Stimulated activated CD8-positive, alpha-beta memory T cell treated with anti-CD3 and anti-CD28 coated beads, Interleukin-4, amount 100 ng/mL, for 48 hours (primary cell): Measurements from ENCODE around the gene PLXNA2.

Experiments
- DNase-seq: peaks from one replicate; pipeline ENCODE4 v3.0.0-alpha.2; 2020

The PLXNA2 gene

DNA sequence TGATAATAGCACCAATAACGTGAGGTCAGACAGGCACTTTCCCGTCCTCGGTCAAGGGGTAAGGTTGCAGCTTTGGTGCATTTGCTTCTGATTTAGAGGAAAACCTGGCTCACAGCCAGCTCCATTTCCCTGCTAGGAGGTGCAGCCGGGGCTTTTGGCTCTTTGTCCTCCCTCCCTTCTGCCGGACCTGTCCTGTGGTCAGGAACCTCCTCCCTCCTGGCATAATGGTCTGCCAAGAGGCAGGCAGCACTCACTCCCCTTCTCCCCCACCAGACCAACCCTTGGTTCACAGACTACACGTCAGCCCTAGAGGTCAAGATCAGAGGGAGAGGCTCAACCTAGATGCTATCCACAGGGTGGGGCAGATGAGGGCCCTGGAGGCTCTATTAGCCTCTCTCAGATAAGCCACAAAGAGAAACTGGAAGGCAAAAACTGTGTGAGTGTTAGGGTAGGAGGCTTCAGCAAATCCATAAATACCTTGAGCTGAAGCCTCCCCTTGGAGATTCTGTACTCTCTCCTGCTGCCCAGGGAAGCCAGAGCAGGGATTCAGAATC is 64.8 kb downstream of the PLXNA2 start:
- DNase-seq = no peak

DNA sequence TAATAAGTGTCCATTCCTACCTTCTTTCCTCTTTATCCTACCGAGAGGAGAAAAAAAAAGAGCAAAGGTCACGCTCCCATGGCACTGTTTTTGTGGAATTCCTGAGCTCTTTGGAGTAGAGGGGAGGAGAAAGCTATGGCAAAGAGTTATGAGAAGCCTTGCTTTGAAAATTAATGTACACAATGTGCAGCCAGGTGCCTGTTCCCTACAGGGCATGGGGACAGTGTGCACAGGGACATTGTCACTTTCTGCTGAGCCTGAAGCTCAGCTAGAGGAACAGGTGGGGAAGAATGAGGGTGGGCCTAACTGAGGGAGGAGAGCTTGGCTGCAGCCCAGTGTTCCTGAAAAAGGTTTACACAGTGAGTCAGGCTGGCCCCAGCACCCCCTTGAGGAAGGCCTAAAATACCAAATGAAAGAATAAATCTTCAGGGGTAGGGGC is 66.1 kb downstream of the PLXNA2 start:
- DNase-seq = no peak

DNA sequence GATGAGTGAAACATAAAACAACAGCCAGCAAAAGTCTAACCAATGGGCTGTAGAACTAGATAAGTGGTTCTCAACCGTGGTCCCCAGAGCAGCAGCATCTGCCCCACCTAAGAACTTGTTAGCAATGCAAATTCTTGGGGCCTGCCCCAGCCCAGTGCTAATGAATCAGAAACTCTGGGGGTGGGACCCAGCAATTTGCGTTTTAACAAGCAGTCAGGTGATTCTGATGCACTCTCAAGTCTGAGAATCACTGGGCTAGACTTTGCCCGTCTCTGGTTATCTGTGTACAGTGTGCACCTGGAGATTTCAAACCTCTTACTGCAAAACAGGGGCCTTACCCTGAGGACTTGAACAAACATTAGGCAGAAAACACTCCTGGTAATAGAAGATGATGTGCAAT is 66.5 kb downstream of the PLXNA2 start:
- DNase-seq = no peak

DNA sequence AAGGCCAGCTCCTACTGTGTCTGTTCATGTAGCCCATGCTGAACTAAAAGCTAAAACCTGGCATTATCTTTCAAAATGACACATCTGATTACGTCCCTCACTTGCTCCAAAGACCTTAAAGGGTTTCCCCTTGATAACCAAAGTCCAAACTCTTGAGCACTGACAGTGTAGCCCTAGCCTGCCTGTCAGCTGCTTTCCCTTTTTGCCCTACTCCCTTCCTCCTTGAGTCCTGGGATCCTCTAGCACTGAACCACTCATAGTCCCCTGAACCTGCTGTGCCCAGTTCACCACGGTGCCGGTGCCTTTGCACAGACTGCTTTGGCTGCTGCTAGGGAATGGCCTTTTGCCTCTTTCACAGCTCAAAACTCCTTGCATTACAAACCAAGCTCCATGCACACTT is 67.5 kb downstream of the PLXNA2 start:
- DNase-seq = no peak

DNA sequence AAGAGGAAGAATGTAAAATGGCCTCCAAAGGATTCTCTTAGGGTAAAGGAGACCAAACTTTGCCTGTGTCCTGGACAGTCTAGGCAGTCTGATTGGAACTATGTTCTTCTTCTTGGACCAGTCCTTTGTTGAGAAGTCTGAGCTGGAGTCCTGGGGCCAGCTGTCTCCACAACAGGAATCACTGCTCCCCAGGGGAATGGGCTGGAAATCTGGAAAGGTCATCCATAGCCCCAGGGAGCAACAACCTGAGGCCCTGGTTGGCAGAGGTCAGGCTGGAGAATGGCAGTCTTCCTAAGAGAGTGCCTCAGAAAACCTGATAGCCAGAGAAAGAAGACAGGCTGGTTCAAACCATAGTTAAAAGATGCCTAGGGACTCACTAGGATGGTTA is 68.7 kb downstream of the PLXNA2 start:
- DNase-seq = no peak

DNA sequence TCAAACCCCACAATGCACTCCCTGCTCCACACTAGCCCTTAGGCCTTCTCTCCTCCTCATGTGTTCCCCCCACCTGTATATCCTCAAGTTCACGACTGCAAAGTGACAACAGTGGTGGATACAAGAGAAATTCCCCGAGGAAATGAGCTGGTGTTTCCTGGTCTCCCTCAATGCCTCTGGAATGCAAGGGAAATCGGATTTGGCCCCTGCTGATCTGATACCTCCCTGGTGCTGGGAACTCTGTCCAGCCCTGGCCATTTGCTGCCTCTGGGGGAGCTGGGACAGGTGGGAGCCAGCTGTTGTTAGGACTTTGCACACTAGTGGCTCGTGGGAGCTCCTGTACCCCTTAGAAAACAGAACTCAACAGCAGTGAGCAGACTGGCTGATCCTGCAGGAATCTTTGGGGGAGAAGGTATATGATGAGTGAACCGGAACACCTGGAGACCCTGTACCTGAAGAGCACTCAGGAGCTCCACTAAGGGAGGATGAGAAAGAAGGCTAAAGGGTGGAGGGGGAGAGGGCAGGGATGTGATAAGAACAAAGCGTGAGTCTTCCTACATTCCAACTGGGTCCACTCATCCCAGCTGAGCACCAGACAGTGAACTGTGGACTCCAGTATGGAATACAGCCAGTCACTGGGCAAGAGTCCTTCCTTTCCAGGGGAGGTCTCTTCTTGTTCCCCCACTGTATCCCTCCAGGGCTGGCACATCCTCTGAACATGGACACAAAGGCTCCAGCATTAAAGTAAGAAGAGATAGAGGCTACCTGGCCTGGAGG is 69.3 kb downstream of the PLXNA2 start:
- DNase-seq = no peak

DNA sequence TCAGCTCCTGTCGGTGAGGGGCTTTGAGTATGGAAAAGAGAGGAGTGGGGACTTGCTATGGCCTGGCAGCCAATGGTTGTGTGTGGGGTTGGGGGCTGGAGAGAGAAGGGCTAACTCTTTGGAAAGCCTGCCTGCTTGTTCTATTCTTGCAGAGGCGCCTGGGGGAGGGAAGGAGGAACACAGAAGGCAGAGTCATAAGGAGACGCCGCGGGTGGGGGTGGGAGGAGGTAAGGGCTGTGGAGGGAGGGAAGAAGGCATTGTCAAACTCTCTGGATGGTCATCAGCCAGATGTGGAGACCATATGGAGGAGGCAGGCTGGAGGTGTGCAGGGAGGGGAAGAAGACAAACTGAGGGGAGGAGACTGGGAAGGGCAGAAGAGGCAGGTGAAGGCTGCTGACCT is 70.0 kb downstream of the PLXNA2 start:
- no peak for DNase-seq

DNA sequence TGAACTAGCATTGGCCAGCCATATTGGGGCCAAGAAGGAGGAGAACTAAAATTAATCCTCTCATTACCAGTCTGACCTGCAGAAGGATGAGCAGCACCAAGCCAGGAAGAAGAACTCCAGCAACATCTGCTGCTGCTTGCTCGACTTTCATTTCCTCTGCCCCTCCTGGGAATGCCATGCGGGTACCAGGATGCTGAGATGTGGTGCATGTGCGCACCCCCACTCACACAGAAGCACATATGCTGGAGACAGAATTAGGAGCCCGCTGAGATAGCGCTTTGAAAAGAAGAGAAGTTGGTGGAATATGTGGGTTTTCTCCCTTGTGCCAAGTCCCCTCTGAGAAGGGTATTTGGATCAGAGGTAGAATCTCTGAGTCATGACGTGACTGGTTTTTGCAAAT is 70.4 kb downstream of the PLXNA2 start:
- no peak for DNase-seq

DNA sequence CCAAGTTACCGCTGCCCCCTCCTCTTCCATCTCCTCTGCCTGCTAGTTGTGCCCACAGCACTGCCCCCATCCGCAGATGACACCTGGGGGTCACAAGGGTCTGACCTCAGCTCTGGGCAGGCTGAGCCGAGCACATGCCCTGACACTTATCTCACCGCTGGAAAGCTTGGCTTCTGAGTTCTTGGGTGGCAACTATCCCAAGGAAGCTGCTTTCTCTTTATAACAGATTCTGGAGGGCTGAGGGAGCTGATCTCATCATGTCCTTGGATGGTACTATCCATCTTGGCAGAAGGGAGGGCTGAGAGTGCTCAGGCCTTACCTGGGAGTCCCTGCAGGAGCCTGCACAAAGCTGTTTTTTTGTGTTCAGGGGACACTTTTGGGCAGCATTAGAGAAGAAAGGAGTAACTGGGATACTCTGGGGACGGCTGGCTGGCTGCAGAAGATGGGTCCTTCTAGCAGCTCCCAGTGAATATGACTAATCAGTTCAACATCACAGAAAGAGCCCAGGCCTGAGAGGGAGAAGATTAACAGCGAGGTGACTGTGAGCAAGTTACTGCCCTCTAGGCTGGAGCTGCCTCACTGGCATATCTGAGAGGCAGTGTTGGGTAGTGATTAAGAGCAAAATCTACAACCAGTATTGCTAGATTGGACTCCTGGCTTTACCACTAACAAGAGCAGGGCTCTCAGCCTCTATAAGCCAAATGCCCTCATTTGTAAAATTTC is 71.6 kb downstream of the PLXNA2 start:
- DNase-seq = no peak

DNA sequence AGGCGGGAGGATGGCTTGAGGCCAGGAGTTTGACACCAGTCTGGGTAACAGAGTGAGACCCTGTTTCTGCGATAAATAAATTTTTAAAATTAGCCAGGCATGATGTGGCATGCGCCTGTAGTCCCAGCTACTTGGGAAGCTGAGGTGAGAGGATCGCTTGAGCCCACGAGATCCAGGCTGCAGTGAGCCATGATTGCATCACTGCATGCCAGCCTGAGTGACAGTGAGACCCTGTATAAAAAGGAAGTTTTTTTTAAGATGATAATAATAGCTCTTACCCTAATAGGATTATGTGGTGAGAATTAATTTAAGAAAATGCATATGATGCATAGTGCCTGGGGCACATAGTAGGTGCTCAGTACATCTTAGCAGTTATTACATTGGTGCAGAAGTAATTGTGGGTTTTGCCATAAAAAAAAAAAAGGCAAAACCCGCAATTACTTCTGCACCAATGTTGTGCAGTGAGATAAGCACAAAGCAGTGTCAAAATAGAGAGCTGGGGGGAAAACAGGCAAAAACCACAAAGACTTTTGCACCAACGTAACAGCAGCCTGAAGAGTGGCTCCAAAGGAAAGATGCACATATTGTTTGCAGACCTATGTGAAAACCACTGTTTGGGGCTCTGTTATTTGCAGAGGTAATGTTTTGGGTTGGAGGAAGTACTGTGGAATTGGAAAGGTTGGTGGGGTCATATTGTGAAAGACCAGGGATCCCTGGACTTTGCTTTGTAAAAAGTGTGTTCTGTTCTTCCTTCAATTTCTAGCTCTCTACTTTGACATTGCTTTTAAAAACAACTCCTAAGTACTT is 72.4 kb downstream of the PLXNA2 start:
- no peak for DNase-seq

DNA sequence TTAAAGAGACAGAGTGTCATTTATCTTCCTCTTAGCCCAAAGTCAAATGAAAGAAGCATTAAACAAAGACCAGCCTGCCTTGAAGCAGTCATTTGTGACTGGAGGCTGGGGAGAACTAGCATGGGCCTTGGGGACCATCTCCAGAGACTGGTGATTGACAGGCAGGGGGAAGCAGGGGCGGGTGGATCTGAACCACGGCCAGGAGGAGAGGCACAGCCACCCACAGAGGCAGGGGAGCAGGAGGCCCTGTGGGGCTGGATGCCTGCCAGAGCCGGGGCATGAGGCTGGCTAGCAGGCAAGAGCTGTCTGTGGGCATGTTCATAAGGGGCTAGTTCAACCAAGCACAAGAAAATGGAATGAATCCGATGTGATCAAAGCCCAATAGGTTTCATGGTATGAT is 73.9 kb downstream of the PLXNA2 start:
- no peak for DNase-seq

DNA sequence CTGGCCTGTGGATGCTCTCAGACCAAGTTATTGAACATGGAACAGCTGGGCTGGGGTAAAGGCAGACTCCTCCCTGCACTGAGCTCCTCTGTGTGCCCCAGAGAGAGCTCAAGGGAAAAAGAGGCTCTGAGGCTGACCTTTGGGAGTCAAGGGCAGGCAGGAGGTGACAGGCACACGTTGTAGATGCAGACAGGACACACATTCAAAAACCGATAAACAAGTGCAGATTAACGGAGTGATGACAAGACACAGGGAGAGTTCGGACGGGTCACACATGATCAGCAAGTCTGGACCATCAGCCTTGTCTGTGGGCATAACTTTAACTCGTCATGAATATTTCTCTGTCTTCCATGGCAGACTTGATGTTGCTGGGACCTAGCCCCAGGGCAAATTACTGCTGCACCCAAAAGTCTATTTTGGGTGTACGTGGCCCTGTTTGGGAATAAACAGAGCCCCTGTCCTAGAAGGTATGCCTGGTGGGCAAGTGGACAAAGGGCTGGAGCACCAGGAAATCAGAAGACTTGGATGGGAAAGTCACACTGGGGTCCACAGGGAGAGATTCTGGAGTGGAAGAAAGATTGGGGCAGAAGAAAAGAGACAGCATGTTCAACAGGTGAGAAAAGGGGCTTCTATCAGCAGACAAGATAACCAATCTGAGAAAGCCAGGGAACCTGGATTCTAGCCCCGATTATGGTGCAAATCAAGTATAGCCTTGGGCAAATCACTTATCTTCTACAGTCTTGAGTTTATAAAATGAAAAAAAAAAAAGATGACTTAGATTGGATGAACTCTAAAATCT is 74.9 kb downstream of the PLXNA2 start:
- DNase-seq = no peak

DNA sequence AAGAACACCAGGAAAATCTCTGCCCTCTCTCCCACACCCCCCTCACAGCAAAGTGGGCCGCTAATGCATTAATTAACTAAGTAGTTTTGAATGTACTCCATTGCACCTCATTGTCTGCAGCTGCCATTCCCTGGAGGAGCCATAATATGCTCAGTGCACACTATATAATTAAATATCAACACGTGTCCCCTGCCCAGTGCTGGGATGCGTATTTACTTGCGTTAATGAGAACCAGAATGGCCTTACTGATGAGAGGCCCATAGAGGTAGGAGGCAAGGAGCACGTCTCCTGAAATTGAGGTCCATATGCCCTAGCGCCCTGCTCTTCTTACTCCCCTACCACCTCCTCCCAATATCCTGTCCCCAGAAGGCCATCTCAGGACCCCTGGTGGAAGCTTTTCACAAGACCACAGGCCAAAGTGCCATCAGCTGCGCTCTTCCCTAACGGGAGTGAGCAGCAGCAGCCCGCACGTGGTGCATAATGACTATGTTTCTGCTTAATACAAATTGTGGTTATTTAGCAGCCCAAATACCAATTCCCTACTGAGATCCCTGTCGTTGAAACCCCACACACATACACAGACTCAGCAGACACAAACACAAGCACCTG is 76.8 kb downstream of the PLXNA2 start:
- DNase-seq = no peak

DNA sequence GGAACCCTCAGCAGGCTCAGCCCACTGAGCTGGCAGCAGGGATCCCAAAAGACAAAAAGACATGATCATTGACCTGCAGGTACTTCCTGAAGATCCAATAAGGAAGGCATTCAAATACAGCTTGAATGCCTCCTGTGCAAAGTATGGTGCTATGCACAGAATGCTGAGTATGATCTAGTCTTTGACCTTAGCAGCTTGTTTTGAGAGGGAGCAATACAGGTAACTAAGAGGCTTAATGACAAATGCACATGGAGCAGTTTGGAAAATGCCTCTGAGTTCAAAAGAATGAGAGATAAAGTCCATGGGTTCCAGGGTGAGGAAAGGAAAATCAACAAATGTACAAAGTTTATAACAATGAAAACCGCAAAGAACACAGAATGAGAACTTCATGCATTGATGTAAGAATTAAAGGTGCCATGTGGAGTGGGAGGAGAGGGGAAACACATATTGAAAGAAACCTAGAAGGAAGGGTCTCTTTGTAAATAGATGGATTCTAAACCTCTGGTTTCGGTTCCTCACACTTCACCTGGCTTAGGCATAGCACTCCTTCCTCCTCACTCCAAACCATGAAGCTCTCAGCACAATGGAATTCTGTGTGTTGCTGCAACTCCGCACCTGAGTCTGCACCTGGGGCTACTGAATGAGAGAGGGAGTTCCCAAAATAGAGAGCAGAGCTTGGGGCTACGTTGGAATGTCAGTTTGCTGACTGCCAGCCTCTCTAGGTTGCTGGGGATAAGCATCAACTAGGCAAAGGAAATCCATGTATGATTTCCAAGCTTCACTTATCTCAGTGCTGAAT is 77.6 kb downstream of the PLXNA2 start:
- no peak for DNase-seq

DNA sequence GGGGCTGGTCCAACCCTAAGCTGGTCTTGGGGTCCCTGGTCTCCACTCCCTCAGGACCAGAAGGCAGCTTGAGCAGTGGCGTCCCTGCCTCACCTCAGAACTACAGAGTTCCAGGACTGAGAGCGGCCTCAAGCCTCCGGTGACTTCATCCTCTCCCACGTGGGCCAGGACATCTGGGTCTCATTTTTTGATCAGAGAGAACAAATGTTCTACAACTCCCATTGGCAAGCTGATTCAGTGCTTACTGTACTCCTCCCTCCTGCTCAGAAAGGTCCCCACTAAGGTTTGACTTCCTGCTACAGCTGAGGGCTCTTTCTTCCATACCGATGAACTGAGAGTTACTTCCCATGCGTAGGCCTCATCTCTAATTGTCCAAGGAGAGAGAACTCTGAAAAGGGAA is 78.5 kb downstream of the PLXNA2 start:
- DNase-seq = no peak

DNA sequence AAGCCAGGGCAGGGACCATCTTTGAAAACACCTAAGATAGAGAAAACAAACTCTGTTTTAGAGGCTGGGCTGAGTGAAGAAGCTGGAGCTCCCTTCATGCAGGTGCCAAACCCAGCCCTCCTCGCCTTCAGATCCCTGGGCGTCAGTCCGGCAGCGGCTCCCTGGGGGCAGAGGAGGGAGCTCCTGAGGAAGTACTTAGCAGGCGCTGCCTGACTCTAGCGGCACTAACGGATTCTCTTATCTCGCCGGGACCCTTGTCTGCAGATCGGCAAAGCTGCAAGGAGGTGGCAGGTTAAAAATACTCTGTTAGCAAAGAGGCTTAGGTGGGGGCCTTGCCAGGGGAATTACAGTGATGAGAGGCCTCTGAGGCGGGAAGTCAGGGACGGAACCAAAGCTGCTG is 79.6 kb downstream of the PLXNA2 start:
- no peak for DNase-seq

DNA sequence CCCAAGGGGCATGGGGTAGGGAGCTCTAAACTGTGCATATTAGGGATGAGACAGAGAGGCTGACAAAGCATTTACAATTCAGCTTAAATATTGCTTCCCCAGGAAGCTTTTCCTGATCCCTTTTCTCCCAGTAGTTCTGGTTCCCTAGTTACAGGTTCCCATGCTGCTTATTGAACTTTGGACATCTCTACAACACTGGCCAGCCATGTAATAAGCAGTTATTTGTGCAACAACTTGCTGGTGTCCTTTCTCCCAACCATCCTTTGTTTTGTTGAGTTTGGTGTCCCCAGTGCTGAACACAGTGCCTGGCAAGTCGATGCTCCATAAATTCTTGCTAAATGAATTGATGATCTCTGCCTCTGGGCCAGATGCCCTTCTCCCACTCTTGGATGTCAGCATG is 80.6 kb downstream of the PLXNA2 start:
- no peak for DNase-seq

DNA sequence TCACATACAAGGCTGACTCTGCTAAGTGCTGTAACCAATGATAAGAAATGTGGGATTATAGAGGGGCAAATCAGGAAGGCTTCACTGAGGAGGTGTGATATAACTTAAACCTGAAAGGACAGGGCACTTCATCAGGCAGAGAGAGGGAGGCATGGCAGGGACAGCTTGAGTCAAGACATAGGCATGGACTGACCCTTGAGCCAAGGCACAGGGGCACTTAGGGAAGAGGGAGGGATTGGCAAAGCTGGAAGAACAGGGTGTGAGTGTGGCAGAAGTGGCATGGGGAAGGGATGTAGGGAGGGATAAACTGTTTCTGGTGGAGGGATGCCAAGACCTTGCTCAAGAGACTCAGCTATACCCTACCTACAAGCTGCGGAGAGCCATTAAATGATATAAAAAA is 81.3 kb downstream of the PLXNA2 start:
- no peak for DNase-seq

DNA sequence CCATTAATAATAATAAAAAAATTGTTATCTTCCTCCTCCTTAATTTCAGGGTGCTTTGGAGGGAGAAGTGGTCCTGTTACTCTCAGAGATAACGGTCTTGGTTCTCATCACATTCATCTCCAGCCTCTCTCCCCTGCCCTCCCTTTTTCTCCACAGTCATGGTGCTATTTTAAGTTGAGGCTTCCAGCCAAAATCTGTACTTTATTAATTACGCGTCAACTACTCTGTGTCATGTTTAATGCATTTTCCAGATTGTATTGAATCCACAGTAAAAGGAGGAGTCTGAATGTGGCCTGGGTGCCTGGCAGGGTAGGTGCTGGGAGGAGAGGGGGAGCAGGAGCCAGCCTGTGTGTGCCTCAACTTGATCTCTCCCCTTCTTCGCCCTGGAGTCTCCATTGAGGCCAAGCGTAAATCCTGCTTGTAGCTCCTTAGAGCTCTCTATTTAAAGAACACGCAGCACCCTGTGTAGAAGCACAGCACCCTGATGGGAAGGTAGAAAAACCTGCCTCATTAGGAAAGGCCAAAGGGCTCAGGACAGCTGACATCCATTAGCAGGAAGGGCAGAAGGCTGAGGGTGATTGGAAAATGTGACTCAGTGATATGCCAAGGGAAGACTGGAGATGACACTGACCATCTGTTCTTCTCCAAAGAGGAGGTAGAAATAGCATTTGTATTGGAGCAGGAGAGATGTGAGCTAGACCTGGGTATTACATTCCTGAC is 82.4 kb downstream of the PLXNA2 start:
- no peak for DNase-seq

DNA sequence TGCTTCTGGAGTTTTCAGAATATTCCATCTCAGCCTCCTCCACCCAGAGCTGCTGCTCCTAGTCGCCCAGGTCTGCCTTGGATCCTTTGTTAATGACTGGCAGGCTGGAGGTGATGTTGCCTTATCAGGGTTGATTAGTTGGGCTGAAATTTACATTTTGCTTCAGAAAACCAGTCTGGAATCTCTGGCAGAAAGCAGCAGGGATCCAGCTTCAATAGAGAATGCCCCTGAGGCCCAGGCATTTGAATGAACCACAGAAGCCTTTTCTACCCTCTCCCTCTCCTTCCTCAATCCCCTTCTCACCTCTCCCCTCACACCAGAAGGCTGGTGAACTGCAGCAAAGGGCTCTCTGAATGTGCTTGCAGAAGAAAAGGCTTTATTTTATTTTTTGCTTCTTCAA is 83.2 kb downstream of the PLXNA2 start:
- no peak for DNase-seq
